HG03108 (cell line): ENCODE measurements around the gene ZNF385C.
"Not testable (repeated sequence)": the region's sequence is repeated elsewhere in the genome, so short reads cannot be mapped to it uniquely, and the experiment has no call there.

ENCODE experiments used
- ATAC-seq: cut with Tn5 transposase; IDR thresholded peaks from one replicate; pipeline ENCODE4 v1.9.1; 2021; ENCODE audit warnings: moderate library complexity; ENCODE audit not compliant: unreplicated experiment

ZNF385C gene

DNA sequence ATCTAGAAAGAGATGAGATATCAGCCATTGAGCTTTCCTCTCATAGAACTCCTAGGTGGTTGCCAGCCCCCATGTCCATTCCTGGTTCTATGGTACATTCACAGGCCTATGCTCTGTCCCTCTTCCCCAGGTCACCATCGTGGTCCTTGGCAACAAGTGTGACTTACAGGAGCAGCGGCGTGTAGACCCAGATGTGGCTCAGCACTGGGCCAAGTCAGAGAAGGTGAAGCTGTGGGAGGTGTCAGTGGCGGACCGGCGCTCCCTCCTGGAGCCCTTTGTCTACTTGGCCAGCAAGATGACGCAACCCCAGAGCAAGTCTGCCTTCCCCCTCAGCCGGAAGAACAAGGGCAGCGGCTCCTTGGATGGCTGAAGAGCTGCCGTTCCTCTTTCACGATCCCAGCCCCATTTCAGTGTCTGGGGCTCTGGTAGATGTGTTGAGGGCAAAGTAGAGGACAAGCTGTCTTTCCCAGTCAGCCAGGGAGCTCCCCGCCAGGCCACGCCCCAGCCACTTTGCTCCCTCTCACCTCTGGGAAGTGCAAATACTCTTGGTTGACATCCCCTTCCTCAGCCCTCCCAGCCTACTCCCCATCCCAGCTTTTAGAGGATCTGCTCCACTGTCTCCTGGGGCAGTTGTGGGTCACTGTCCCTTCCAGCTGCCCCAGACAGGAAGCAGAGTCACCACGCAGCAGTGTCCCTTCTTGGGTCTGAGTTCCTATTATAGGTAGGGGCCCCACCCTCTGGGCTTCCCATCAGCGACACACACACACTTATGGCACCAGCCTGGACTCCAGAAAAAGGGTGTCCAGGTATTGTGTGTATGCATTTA is 74.5 kb downstream of the ZNF385C start:
- ATAC-seq = no peak

DNA sequence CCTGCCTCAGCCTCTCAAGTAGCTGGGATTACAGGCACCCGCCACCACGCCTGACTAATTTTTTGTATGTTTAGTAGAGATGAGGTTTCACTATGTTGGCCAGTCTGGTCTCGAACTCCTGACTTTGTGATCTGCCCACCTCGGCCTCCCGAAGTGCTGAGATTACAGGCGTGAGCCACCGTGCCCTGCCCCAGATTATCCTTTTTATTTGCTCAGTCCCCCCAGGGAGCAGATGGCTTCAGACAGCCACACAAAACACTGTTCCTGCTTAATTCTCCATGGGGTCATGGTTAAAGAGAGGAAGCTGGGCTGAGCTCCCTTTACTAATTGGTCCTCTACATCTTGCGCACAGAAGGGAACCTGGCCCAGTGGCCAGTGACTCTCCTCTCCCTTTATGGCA is 77.4 kb downstream of the ZNF385C start:
- not testable (repeated sequence) for ATAC-seq

DNA sequence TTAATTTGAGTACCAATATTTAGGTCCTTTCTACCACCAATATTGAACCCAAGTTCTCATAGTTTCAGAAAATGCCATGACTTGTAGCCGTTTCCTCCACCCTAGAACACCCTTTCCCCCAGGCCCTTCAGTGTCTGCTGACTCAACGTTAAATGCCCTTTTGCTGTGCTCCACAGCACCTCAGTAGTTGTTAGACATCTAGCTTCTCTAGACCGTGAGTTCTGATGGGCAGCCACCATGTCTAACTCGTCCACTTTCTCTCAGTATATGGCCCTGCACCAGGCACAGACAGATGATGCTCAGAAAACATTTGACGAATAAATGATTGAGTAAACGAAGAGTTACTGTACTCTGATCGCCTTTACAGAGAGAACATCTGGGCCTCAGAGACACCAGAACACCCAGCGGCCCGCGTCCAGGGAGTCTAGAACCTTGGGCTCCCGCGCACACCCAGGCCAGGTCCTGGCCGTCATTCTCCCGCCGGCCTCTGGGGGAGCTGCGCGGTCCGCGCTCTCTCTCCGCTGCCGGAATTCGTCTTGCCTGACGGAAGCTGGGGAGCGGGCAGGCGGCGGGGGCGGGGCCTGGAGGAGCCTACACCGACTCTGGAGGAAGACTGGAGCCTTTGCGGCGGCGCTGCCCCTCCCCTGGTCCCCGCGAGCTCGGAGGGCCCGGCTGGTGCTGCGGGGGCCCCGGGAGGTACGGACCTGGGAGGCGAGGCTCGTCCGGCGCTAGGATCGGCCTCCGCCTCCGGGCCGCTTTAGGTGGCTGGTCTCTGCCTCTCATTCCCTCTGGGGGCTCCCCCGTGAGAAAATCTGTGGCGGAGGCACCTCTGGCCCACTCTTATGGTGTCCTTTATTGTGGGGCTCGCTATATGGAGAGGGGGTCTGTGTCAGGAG is 78.5 kb downstream of the ZNF385C start, which contains the start of gene NKIRAS2:
TSS of gene NKIRAS2 (plus strand) at position 582 of the 896 bp plus-strand sequence. CDS start 1,488 bp downstream, outside the sequence.
- ATAC-seq = peak; percentile 41

DNA sequence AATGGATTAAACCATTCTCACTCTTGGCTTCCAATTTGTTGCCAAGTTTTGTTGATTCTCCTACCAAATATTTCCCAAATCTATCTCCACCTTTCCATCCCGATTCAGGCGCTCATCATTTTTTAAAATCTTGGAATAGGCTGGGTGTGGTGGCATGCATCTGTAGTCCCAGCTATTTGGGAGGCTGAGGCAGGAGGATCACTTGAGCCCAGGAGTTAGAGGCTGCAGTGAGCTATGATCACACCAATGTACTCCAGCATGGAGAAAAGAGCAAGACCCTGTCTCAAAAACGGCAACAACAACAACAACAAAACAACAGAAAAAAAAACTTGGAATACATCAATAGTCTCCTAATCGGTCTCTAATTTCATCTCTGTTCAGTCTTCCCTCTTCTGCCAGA is 79.3 kb downstream of the ZNF385C start:
- no peak for ATAC-seq

DNA sequence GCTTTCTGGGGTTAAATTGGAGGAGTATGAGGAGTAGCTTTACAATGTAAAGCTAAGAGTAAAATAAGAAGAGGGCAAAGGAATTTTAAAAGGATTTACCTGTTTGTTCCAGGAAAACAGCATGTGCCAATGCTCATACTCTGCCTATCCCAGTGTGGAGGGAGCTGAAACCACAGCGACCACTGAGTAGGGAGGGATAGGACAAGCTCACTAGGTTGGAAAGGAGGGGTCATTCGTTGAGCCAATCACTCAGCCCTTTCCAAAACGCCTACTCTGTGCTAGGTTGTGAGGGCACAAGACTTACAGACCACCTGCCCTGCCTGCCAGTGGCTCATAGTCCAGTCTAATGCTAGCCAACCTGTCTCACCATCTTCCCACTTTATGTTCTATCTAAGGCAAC is 79.9 kb downstream of the ZNF385C start:
- ATAC-seq = no peak

DNA sequence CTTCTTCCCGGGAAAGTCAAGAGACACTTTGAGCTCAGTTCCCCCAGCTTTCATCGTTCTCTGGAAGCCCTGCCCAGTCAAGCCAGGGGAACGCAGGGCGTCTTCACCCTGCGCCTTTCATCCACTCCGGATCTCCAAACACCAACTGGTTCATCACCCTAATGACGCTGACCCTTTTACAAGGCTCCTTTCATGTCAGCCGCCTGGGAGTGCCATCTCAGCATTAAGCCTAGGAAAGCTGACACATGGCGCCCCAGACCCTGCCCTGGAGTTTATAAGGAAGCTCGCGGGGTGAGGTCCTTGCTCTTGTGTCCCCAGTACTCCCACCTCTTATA is 80.4 kb downstream of the ZNF385C start:
- ATAC-seq = no peak

DNA sequence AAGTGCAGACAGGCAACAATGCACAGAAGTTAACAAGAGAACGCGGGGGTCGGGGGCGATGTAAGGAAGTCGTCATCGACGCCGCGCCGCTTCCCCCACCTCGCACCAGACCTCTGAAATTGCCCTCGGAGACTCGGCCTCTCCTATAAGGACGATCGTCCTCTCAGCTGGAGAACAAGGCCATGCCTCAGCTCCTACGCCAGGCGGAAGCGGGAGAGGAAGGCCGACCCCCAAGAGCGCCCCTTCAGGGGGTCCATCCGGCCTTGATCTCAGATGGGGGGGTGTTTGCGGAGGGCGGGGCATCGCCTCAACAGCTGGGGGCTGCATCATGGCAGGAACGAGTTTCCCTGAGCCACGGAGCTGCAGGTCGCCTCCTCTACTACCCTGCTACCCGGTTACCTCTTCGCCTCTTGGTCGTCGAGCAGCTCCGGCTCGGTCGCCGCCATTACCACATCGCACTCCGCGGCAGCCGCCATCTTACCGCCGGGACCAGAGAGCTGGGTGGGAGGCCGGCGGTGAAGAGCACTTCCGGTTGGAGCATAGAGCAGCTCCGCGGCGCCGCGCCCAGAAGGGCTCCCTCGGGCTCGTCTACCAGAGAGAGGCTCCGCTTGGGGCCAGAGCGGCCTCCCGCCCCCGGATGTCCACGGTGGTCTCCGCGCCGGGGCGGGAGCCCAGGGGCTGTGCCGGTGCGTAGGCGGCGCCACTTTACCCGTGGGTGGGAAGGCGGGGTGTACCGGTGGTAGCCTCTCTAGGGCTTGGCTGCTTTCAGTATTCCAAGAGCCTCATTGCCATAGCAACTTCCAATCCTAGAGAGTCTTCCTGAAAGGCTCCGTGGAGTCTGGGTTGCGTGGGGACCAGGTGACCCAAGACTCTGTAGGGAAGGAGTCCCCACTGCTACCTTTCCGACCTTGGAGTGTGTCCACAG is 81.1 kb downstream of the ZNF385C start, which contains the start of gene DNAJC7:
TSS of gene DNAJC7 (minus strand) at position 499 of the 925 bp plus-strand sequence. CDS start at position 476, 23 bp downstream.
- ATAC-seq = peak; percentile 82

DNA sequence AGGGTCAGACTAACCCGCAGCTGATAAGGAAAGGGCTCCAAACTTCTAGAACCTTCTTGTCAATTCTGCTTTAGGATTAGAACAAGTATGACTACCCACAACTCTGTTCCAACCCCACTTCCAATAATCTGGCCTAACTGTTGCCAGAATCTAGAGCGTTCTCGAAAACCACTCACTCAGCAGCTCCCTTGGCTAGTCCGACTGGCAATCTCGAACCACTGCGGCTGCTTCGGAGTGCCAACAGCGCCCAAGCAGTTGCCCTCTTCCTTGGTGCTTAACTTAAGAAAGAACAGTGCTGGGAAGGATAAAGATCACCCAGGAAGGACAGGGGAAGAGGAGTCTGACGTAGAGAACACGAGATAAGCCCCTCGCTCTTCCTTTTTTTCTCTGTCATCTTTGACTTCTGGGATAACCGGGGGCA is 81.9 kb downstream of the ZNF385C start:
- ATAC-seq = no peak

DNA sequence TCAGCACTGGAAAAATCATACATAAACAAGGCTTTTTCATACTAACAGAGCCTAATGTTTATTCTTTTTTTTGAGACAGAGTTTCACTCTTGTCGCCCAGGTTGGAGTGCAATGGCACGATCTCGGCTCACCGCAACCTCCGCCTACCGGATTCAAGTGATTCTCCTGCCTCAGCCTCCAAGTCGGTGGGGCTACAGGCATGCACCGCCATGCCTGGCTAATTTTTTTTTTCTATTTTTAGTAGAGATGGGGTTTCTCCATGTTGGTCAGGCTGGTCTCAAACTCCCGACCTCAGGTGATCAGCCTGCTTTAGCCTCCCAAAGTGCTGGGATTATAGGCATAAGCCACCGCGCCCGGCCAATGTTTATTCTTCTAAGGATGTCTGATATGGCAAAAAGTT is 84.5 kb downstream of the ZNF385C start:
- not testable (repeated sequence) for ATAC-seq

DNA sequence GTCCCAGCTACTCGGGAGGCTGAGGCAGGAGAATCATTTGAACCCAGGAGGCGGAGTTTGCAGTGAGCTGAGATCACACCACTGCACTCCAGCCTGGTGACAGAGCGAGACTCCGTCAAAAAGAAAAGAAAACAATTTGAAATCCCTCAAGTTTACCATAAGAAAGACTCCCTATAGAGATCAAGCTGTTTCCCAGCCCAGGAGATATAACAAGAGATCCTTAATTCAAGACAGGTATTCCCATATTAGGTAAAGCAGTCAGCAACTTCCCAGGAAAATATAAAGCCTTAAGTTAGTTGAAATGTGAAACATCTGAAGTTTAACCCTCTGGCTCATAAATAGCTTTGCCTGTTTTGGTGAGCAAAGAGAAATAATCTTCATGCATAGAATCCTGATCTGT is 85.9 kb downstream of the ZNF385C start:
- not testable (repeated sequence) for ATAC-seq

DNA sequence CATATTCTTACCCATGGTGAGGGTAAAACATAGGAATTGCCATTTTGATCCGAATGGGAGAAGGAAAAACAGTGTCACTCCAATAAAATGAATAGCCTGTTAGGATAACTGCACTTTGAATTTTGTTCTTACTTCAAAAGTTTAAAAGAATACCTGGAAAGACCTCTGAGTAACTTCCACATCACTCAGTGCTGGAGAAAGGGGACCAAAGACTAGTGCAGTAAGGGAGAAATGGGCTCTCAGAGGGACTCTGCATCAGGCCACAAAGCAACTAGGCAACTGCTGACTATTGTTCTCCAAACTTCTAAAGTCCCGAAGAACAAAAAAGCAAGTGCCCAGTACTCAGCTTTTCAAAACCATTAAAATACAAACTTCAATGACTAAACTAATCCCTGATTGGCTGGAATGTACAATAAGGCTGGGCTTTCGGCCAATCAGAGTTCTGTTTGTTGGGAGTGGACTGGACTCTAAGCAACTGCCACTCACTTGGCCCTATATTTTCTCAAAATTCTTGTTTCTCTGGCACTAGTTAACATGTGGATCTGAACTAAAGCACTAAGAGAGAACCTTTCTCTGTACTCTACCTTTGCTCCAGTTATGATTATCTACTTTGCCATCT is 87.3 kb downstream of the ZNF385C start:
- no peak for ATAC-seq

DNA sequence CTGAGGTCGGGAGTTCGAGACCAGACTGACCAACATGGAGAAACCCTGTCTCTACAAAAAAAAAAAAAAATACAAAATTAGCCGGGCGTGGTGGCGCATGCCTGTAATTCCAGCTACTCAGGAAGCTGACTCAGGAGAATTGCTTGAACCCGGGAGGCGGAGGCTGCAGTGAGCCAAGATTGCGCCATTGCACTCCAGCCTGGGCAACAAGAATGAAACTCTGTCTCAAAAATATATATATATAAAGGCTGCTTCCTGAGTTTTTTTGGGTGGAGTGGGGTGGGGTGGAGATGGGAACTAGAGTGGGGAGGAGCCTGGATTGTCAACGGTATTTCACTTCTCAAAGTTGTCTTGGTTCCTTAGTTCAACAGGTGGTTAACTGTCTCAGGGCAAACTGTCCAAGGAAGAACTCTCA is 88.0 kb downstream of the ZNF385C start:
- ATAC-seq = not testable (repeated sequence)

DNA sequence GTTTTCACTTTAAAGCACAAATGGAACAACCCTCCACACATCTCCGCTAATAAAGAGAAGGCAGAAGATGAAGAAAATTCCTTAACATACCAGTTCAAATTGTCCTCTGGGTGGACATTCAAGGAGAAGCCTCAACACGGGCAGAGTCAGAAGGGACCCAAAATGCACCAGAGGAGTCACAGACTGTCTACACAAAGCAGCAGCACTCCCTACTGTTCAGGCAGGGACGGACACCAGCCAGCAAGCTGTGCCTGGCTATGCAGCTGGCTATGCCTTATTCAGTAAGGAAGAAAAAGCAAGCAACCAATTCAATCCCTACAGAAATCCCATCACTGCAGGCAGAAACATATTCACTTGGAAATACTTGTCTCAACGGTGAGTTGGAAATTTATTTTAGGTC is 89.1 kb downstream of the ZNF385C start:
- ATAC-seq = no peak

DNA sequence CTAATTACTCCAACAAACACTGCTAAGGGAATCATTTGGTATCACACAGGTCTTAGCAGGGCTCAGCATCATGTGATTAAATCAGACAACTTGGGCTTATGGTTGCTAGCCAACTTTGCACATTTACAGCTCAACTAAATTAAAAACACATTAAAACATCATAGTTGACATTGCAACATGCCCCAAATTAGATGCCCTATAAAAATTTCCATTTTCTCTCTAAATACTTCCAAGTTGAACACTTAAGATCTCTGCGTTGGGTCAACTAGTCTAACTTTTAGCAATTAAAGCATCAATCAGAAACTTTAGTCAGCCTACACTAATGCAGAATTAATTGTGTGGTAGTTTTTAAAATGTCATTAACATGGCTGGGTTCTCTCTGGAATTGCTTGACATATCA is 93.1 kb downstream of the ZNF385C start:
- no peak for ATAC-seq

DNA sequence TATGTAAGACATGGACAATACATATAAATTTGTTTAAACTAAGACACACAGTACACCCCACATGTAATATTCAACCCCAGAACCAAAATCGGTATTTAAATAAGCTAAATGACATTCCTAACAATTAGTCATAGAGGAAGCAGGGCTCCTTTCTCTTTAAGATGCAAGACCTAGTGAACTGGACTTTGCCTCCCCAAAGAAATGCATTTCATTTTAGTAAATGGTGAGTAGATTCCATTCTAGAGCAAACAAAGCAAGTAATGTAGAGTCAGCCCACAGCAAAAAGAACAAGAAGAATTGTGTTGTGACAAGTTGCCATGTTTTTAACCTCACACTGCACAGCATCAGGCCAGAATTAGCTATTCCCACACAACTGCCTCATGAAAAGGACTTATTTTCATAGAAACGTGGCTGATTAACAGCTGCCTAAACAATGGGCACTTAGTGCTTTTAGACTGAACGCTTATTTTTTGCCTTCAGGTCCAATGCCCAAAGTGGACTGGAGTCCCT is 95.4 kb downstream of the ZNF385C start:
- ATAC-seq = no peak

DNA sequence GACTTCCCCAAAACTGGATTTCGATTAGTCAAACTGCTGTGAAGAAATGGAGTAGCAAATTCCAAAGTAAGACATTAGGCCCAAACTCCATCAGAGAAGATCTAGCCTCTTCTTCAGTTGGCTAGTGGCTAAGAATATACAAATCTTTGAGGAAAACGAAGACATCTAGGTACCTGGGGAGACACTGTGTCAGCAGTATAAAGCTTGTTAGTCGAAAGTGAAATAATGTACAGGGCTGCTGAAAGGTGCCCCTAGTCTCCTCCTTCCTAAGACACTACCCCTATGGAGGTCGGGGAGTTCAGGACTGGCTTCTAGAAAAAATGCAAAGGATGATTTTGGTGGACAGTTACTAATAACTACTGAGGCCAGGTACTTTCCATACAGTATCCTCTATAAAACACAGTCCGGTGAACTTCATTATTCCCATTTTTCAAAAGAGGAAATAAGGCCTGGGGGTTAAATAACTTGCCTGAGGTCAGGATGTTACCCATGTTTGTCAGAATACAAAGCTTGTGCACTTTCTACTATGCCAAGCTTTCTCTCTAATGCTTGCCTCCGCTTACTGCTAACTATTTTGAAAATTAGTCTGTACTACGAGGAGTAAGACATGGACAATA is 96.0 kb downstream of the ZNF385C start:
- ATAC-seq = no peak

DNA sequence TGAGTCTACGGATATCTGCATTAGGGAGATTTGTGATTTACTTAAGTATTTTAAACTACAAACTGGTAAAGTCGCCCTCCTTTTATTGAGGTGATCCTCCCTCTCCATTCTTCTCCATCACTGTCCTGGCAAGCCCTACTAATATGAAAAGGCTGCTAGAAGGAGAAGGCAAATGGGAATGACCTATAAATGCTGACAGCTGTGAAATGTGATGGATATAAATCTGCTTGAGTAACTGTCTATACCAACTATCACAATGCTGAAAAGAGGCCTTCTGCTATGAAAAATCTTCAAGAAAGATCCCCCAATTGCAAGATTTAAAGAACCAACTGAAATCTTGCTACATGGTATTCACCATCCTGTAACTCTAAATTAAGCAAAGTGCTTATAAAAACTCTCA is 96.5 kb downstream of the ZNF385C start:
- no peak for ATAC-seq

DNA sequence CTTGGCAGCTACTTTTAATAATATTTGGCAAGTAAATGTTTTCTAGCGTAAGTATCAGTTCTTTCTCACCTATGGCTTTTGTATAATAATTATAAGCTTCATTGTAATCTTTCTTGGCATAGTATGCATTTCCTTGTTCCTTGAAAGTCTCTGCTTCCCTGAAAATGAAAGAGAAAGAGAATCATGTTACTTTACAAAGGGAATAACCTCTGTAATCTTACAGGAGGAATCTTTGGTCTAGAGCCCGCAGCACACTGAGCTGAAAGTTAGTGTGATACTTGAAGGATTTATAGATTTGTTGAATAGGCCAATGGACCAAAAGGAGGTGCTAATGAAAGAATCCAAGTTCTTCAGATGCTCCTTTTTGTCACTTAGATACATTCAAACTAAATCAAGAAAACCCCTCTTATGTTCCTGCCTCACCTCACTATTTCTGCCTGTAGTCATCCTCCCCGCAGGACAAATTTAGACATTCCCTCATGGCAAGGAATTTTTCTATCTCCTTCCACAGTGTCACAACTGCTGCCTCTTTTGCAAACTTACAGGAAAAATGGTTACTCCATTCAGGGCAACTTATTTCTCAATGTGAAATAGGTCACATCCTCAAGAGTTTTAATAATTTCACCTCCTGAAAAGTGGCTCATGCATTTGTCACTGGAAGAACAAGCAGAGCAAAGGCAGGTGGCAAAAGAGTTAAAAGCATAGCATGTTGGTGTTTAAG is 97.7 kb downstream of the ZNF385C start:
- ATAC-seq = no peak

DNA sequence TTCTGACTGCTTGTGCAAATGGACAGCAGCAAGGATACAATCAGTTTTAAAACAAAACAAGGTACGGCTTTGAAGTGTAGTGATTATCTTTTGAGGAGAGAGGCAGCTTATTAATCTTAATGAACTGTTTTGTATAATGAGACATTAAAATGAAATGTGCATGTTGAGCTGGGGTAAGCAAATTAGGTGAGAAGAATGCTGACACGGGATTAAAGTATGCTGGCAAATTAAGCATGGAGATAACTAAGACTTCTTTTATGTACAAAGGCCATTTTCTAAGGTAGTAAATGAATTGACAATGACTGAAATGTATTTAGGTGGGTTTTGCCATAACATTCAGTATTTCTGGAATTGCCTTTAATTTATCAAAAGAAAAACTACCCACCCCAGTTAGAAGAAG is 99.8 kb downstream of the ZNF385C start:
- ATAC-seq = no peak
